ENCODE data around the gene ASCL3.

DNA sequence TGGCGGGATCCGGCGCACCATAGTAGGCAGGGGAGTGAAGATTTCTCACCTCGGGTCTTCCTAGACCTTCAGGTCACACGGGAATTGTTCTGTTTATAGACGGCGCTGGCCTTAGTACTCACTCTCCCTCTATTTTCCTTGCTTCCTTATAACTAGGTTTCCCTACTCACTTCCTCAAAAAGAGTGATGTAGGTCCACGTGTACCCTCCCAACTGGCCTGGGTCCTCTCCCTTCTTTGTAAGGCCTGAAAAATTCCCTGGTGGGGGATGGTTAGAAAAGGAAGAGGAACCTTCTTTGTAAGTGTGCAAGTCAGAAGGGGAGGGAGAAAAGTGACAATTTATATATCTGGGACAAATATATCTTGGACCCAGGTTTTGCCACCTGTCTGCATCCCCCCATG is 24.4 kb upstream of the ASCL3 start:
- TF ChIP-seq EZH2phosphoT487 (IDR thresholded peaks at IDR 0.05; ENCODE audit: borderline replicate concordance): no peak
- TF ChIP-seq, protein P1, sequence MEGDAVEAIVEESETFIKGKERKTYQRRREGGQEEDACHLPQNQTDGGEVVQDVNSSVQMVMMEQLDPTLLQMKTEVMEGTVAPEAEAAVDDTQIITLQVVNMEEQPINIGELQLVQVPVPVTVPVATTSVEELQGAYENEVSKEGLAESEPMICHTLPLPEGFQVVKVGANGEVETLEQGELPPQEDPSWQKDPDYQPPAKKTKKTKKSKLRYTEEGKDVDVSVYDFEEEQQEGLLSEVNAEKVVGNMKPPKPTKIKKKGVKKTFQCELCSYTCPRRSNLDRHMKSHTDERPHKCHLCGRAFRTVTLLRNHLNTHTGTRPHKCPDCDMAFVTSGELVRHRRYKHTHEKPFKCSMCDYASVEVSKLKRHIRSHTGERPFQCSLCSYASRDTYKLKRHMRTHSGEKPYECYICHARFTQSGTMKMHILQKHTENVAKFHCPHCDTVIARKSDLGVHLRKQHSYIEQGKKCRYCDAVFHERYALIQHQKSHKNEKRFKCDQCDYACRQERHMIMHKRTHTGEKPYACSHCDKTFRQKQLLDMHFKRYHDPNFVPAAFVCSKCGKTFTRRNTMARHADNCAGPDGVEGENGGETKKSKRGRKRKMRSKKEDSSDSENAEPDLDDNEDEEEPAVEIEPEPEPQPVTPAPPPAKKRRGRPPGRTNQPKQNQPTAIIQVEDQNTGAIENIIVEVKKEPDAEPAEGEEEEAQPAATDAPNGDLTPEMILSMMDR (conservative IDR thresholded peaks at IDR 0.05; ENCODE audit: low read length): no peak
